ENCODE results near the gene IPO9. TPM values are rescaled to one million over a fixed set of nuclear protein-coding genes. Genes with fewer than 3 reads are reported as not detected.

The IPO9 gene
- total RNA-seq, 4 donors from 2014 or later, result 7.2 to 16.3 (median 10.3) TPM

GRCh38 chr1:201782353-201782752, 46.6 kb upstream of the IPO9 start:
- Histone ChIP-seq H3K4me1 (peaks cover 5 to 10% of the 10 kb centered on the region in 2 donors), H3K4me3 (no peak overlapping the region), H3K36me3 (no peaks in the 10 kb centered on the region), H3K27ac (no peak overlapping the region), H3K27me3 (no peaks in the 10 kb centered on the region), H3K9me3 (no peaks in the 10 kb centered on the region)
- DNase-seq (no peak), ATAC-seq (no peak)
- no peak for TF ChIP-seq CTCF (IDR thresholded peaks at IDR 0.05 in 4 of 5, conservative IDR thresholded peaks at IDR 0.05 in 1 of 5)
- TF ChIP-seq POLR2A (IDR thresholded peaks at IDR 0.05), result no peak
- intact Hi-C loops (cut with DNase I; ENCODE audit: low total_unique reads), result no loop called here
- in situ Hi-C loops (cut with MboI; ENCODE audit: low sequenced_read_pairs in 4 of 4), result loop anchor here in 1 of 4 donors (10.0 kb wide), 1 partner anchor 68 kb away; no protein-coding TSS in a partner anchor

GRCh38 chr1:201783058-201783457, 45.9 kb upstream of the IPO9 start:
- ATAC-seq, result no peak
- Histone ChIP-seq H3K27ac (no peak overlapping the region), H3K36me3 (no peaks in the 10 kb centered on the region), H3K9me3 (no peaks in the 10 kb centered on the region), H3K4me1 (peaks cover 4 to 7% of the 10 kb centered on the region in 2 donors), H3K27me3 (no peaks in the 10 kb centered on the region), H3K4me3 (no peak overlapping the region)
- intact Hi-C loops (cut with DNase I; ENCODE audit: low total_unique reads), result no loop called here
- no peak for DNase-seq
- TF ChIP-seq POLR2A (IDR thresholded peaks at IDR 0.05), result no peak
- TF ChIP-seq CTCF (IDR thresholded peaks at IDR 0.05 in 4 of 5, conservative IDR thresholded peaks at IDR 0.05 in 1 of 5), result no peak
- in situ Hi-C loops (cut with MboI; ENCODE audit: low sequenced_read_pairs in 4 of 4), result loop anchor here in 1 of 4 donors (10.0 kb wide), 1 partner anchor 68 kb away; no protein-coding TSS in a partner anchor

- in situ Hi-C loops (cut with MboI; ENCODE audit: low sequenced_read_pairs in 4 of 4), result loop anchor here in 1 of 4 donors (10.0 kb wide), 1 partner anchor 69 kb away; no protein-coding TSS in a partner anchor
- intact Hi-C loops (cut with DNase I; ENCODE audit: low total_unique reads), result no loop called here
- DNase-seq, result no peak
- Histone ChIP-seq H3K4me1 (peaks cover 0 to 3% of the 10 kb centered on the region in 2 donors), H3K27ac (no peak overlapping the region), H3K9me3 (no peaks in the 10 kb centered on the region), H3K27me3 (no peaks in the 10 kb centered on the region), H3K36me3 (no peaks in the 10 kb centered on the region), H3K4me3 (no peak overlapping the region)
- TF ChIP-seq CTCF (IDR thresholded peaks at IDR 0.05 in 4 of 5, conservative IDR thresholded peaks at IDR 0.05 in 1 of 5), result no peak
- no peak for TF ChIP-seq POLR2A (IDR thresholded peaks at IDR 0.05)
- ATAC-seq, result no peak
These were observed 45.4 kb upstream of the IPO9 start for GRCh38 chr1:201783572-201783971.

- no peaks in the 10 kb centered on the region for H3K9me3 ChIP-seq
- no peak for TF ChIP-seq POLR2A (IDR thresholded peaks at IDR 0.05)
- TF ChIP-seq CTCF (IDR thresholded peaks at IDR 0.05 in 4 of 5, conservative IDR thresholded peaks at IDR 0.05 in 1 of 5), result no peak
- H3K4me1 ChIP-seq, result peaks cover 3 to 15% of the 10 kb centered on the region in 2 donors
- intact Hi-C loops (cut with DNase I; ENCODE audit: low total_unique reads), result loop anchor here (5.0 kb wide), 1 partner anchor 43 kb away; no protein-coding TSS in a partner anchor
- no peak overlapping the region for H3K27ac ChIP-seq
- in situ Hi-C loops (cut with MboI; ENCODE audit: low sequenced_read_pairs in 4 of 4), result loop anchor here (5.0 to 10.0 kb wide), 3 partner anchors 70 to 223 kb away; no protein-coding TSS in a partner anchor
- ATAC-seq (no peak), DNase-seq (no peak)
- no peaks in the 10 kb centered on the region for H3K36me3 ChIP-seq
- no peaks in the 10 kb centered on the region for H3K27me3 ChIP-seq
- H3K4me3 ChIP-seq, result no peak overlapping the region
These were observed 43.7 kb upstream of the IPO9 start for GRCh38 chr1:201785291-201785690.

Data from gastrocnemius medialis (tissue), 4 donors.